ENCODE measurements around the gene MAP1LC3B2.

- TF ChIP-seq CTCF (IDR thresholded peaks at IDR 0.05; ENCODE audit: low read length) (no peak), EZH2 (IDR thresholded peaks at IDR 0.05; ENCODE audit: borderline replicate concordance, low read length) (no peak)
Observed at GRCh38 chr12:116525418-116526001, 33.7 kb upstream of the MAP1LC3B2 start.

Measured in OCI-LY1 (cell line).